C4-2B (cell line): ENCODE data around the gene TMEM128.
"Not testable (repeated sequence)": the region's sequence is repeated elsewhere in the genome, so short reads cannot be mapped to it uniquely, and the experiment has no call there.

ENCODE experiments used
- CTCF ChIP-seq: fragments of 450-650 bp; conservative IDR thresholded peaks from 2 replicates; pipeline ENCODE4 v1.5.1; 2017; ENCODE audit warnings: mild to moderate bottlenecking
- ZFX ChIP-seq: fragments of 450-650 bp; IDR thresholded peaks from 2 replicates; pipeline ENCODE4 v1.6.1; 2017

GRCh38 chr4:4239551-4239950, 8.5 kb downstream of the TMEM128 start:
- TF ChIP-seq CTCF, ZFX: not testable (repeated sequence)
